ENCODE measurements around the gene SPG11.

- TF ChIP-seq POLR2AphosphoS5 (IDR thresholded peaks at IDR 0.05) (no peak), CTCF (IDR thresholded peaks at IDR 0.05) (no peak), EP300 (IDR thresholded peaks at IDR 0.05) (no peak), POLR2A (IDR thresholded peaks at IDR 0.05) (no peak)
Observed at GRCh38 chr15:44706946-44707636, 43.6 kb upstream of the SPG11 start.
